Body of pancreas (tissue), 4 donors: ENCODE measurements around the gene RPL32.

ENCODE experiments used
- CTCF ChIP-seq, 7 experiments: fragments of 450-650 bp in 4 of 7; fragments of 200-600 bp in 3 of 7; sonication (generic) in 3 of 7; IDR thresholded peaks; one replicate each; pipeline ENCODE4 v1.5.1; 2016 to 2019; ENCODE audit warnings: antibody characterized with exemption in 7 of 7
- POLR2A ChIP-seq, 3 donors: fragments of 450-650 bp; IDR thresholded peaks; one replicate each; pipeline ENCODE4 v1.6.1; 2016; ENCODE audit warnings: antibody characterized with exemption in 3 of 3, mild to moderate bottlenecking in 2 of 3

GRCh38 chr3:12816521-12817342, 24.6 kb downstream of the RPL32 start:
- no peak for TF ChIP-seq CTCF (IDR thresholded peaks at IDR 0.05)
- no peak for TF ChIP-seq POLR2A (IDR thresholded peaks at IDR 0.05)
